ENCODE measurements around the gene HS6ST3. TPM values are rescaled to one million over a fixed set of nuclear protein-coding genes. Genes with fewer than 3 reads are reported as not detected.
A peak's percentile ranks its signal among the peaks of the same experiment; 100 is the strongest.
"Not testable (repeated sequence)": the region's sequence is repeated elsewhere in the genome, so short reads cannot be mapped to it uniquely, and the experiment has no call there.

HS6ST3 gene
- total RNA-seq, 1 donor from 2014 or later: under 0.01 TPM

GRCh38 chr13:96492766-96493165, 402.9 kb downstream of the HS6ST3 start:
- no peak overlapping the region for H3K4me3 ChIP-seq (ENCODE audit: low read depth, low read length)
- no peaks in the 10 kb centered on the region for H3K36me3 ChIP-seq (ENCODE audit: control insufficient read depth, insufficient read depth, low read length)
- DNase-seq (ENCODE audit: low read depth) (no peak), FAIRE-seq (no peak)
- no peaks in the 10 kb centered on the region for H3K27me3 ChIP-seq (ENCODE audit: control insufficient read depth, insufficient read depth, low read length)
- no peak for TF ChIP-seq CTCF (IDR thresholded peaks at IDR 0.05; ENCODE audit: insufficient read depth, low read length, severe bottlenecking)

- TF ChIP-seq CTCF (IDR thresholded peaks at IDR 0.05; ENCODE audit: insufficient read depth, low read length, severe bottlenecking): no peak
- Histone ChIP-seq H3K27me3 (ENCODE audit: control insufficient read depth, insufficient read depth, low read length) (no peaks in the 10 kb centered on the region), H3K36me3 (ENCODE audit: control insufficient read depth, insufficient read depth, low read length) (no peaks in the 10 kb centered on the region), H3K4me3 (ENCODE audit: low read depth, low read length) (no peak overlapping the region)
- FAIRE-seq (no peak), DNase-seq (ENCODE audit: low read depth) (no peak)
Observed at GRCh38 chr13:96499656-96500055, 409.7 kb downstream of the HS6ST3 start.

- no peaks in the 10 kb centered on the region for H3K27me3 ChIP-seq (ENCODE audit: control insufficient read depth, insufficient read depth, low read length)
Observed at GRCh38 chr13:96500953-96501352, 411.0 kb downstream of the HS6ST3 start.

GRCh38 chr13:96503481-96503880, 413.6 kb downstream of the HS6ST3 start:
- no peaks in the 10 kb centered on the region for H3K36me3 ChIP-seq (ENCODE audit: control insufficient read depth, insufficient read depth, low read length)
- no peak for TF ChIP-seq CTCF (IDR thresholded peaks at IDR 0.05; ENCODE audit: insufficient read depth, low read length, severe bottlenecking)
- FAIRE-seq (no peak), DNase-seq (ENCODE audit: low read depth) (no peak)
- H3K27me3 ChIP-seq (ENCODE audit: control insufficient read depth, insufficient read depth, low read length): no peaks in the 10 kb centered on the region
- no peak overlapping the region for H3K4me3 ChIP-seq (ENCODE audit: low read depth, low read length)

More at GRCh38 chr13:96500953-96501352, 411.0 kb downstream of the HS6ST3 start:
- FAIRE-seq (no peak), DNase-seq (ENCODE audit: low read depth) (no peak)
- no peak overlapping the region for H3K4me3 ChIP-seq (ENCODE audit: low read depth, low read length)
- TF ChIP-seq CTCF (IDR thresholded peaks at IDR 0.05; ENCODE audit: insufficient read depth, low read length, severe bottlenecking): no peak
- no peaks in the 10 kb centered on the region for H3K36me3 ChIP-seq (ENCODE audit: control insufficient read depth, insufficient read depth, low read length)

GRCh38 chr13:96511587-96511986, 421.7 kb downstream of the HS6ST3 start:
- DNase-seq (ENCODE audit: low read depth) (no peak), FAIRE-seq (no peak)
- H3K4me3 ChIP-seq (ENCODE audit: low read depth, low read length): no peak overlapping the region
- no peaks in the 10 kb centered on the region for H3K27me3 ChIP-seq (ENCODE audit: control insufficient read depth, insufficient read depth, low read length)
- TF ChIP-seq CTCF (IDR thresholded peaks at IDR 0.05; ENCODE audit: insufficient read depth, low read length, severe bottlenecking): no peak
- no peaks in the 10 kb centered on the region for H3K36me3 ChIP-seq (ENCODE audit: control insufficient read depth, insufficient read depth, low read length)

GRCh38 chr13:96519380-96519779, 429.5 kb downstream of the HS6ST3 start:
- Histone ChIP-seq H3K4me3 (ENCODE audit: low read depth, low read length) (no peak overlapping the region), H3K27me3 (ENCODE audit: control insufficient read depth, insufficient read depth, low read length) (no peaks in the 10 kb centered on the region), H3K36me3 (ENCODE audit: control insufficient read depth, insufficient read depth, low read length) (no peaks in the 10 kb centered on the region)
- no peak for TF ChIP-seq CTCF (IDR thresholded peaks at IDR 0.05; ENCODE audit: insufficient read depth, low read length, severe bottlenecking)
- FAIRE-seq (no peak), DNase-seq (ENCODE audit: low read depth) (peak; percentile 33)

GRCh38 chr13:96524398-96525020, 434.6 kb downstream of the HS6ST3 start:
- H3K27me3 ChIP-seq (ENCODE audit: control insufficient read depth, insufficient read depth, low read length); H3K36me3 ChIP-seq (ENCODE audit: control insufficient read depth, insufficient read depth, low read length); H3K4me3 ChIP-seq (ENCODE audit: low read depth, low read length): not testable (repeated sequence)
- peak; percentile 81 for FAIRE-seq
- peak; percentile 15 for DNase-seq (ENCODE audit: low read depth)

All from bronchial epithelial cell (primary cell).